Epithelial cell of esophagus (primary cell): ENCODE results near the gene GK.

Source experiments
- DNase-seq: peaks from one replicate; pipeline ENCODE4 v3.0.0; 2010; ENCODE audit warnings: low read depth
- H3K4me3 ChIP-seq: 2 replicates; pipeline ENCODE4 v1.5.1; 2011; ENCODE audit warnings: mild to moderate bottlenecking, low read length, control low read depth
- TF ChIP-seq, protein P1 (sequence below): IDR thresholded peaks from 2 replicates; pipeline ENCODE4 v1.5.1; 2011; ENCODE audit warnings: low read depth, mild to moderate bottlenecking, low read length, control low read depth, inconsistent platforms; ENCODE audit not compliant: insufficient read depth; ENCODE audit errors: missing control alignments

Gene GK

DNA sequence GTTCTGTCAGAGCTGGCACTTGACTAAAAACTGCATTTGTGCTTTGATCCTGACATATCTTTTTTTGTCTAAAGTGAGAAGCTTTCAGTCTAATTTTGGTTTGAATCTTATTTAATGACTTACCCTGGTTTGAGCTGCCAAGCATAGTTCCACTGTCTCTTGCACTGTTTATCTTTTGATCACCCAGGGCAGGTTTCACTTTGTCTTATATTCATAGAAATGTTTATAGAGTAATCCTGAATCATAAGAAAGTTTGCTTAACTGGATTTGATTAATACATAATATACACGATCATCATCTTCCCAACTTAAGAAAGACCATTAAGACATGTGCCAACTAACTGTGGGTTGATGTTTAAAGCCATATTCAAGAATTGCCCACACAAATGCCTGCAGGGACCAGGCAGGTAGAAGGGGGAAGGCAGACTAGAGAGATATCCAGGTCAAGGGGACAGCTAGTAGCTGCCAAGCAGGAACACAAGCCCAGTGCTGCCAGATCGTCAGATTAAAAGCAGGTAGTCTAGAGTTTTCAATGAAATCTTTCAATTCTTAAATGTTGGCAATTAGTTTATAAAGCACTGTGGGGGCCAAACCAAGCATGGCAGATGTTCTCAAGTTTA lies 1.9 kb downstream of the GK start:
- TF ChIP-seq, protein P1, sequence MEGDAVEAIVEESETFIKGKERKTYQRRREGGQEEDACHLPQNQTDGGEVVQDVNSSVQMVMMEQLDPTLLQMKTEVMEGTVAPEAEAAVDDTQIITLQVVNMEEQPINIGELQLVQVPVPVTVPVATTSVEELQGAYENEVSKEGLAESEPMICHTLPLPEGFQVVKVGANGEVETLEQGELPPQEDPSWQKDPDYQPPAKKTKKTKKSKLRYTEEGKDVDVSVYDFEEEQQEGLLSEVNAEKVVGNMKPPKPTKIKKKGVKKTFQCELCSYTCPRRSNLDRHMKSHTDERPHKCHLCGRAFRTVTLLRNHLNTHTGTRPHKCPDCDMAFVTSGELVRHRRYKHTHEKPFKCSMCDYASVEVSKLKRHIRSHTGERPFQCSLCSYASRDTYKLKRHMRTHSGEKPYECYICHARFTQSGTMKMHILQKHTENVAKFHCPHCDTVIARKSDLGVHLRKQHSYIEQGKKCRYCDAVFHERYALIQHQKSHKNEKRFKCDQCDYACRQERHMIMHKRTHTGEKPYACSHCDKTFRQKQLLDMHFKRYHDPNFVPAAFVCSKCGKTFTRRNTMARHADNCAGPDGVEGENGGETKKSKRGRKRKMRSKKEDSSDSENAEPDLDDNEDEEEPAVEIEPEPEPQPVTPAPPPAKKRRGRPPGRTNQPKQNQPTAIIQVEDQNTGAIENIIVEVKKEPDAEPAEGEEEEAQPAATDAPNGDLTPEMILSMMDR, result no peak
- peak; percentile 45 for DNase-seq
- no peak overlapping the region for H3K4me3 ChIP-seq

- DNase-seq, result no peak
- no peak overlapping the region for H3K4me3 ChIP-seq
- TF ChIP-seq, protein P1, result no peak
These were observed 2.8 kb downstream of the GK start for GRCh38 chrX:30655991-30656390.

- no peak overlapping the region for H3K4me3 ChIP-seq
- TF ChIP-seq, protein P1, result no peak
- DNase-seq, result peak; percentile 84
These were observed 4.3 kb downstream of the GK start for GRCh38 chrX:30657196-30658161.

GRCh38 chrX:30659421-30659820 lies 6.2 kb downstream of the GK start:
- DNase-seq, result peak; percentile 87
- no peak overlapping the region for H3K4me3 ChIP-seq
- TF ChIP-seq, protein P1, result no peak

DNA sequence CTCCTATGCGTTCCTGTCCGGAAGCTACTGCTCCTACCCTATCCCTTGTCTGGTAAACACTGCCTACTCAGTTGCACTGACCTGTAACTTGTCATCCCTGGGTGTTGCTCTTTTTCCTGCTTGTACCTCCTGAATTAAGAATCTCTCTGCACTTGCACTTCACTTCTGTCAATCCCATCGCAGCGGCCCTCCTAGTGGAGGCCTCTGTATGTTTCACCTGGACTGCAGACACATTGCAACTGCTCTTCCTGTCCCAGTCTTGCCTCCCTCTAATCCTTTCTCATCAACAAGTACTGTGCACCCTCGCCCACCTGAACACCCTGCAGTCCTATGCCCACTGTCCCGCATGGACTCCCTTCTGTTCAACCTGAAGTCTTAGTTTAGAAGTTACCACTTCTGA lies 8.0 kb downstream of the GK start:
- no peak overlapping the region for H3K4me3 ChIP-seq
- DNase-seq, result no peak
- TF ChIP-seq, protein P1, result no peak

DNA sequence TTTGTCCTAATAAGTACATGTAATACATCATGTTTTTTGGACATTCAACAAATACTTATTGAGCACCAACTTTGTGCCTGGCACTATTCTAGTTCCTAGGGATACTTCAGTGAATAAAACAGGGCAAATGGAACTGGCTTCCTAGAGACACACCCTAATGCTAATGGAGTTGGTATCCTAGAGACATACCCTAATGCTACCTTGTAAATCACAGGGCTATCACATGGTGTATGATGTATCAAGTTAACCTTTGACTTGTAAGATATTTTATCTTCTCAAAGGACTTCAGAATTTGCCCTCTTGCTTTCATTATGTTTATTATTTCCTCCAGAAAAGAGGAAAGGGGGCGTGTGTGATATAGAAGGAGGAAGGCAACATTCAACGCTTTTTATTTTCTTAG lies 10.1 kb downstream of the GK start:
- H3K4me3 ChIP-seq, result no peak overlapping the region
- TF ChIP-seq, protein P1, result no peak
- DNase-seq, result no peak
